Mammary epithelial cell (primary cell): ENCODE measurements around the gene EPHB6.

Experiments used
- EZH2 ChIP-seq: IDR thresholded peaks from 2 replicates; pipeline ENCODE4 v1.6.1; 2012; ENCODE audit warnings: low read length, inconsistent platforms, borderline replicate concordance
- TF ChIP-seq, protein P1 (sequence below), 2 donors: IDR thresholded peaks in 1 of 2; conservative IDR thresholded peaks in 1 of 2; 2 replicates each; pipeline ENCODE4 v1.5.1; 2011 to 2012; ENCODE audit warnings: inconsistent platforms in 2 of 2, low read length in 2 of 2, mild to moderate bottlenecking in 2 of 2, control low read depth in 1 of 2, low read depth in 1 of 2; ENCODE audit not compliant: insufficient read depth in 1 of 2; ENCODE audit errors: extremely low read depth in 1 of 2

DNA sequence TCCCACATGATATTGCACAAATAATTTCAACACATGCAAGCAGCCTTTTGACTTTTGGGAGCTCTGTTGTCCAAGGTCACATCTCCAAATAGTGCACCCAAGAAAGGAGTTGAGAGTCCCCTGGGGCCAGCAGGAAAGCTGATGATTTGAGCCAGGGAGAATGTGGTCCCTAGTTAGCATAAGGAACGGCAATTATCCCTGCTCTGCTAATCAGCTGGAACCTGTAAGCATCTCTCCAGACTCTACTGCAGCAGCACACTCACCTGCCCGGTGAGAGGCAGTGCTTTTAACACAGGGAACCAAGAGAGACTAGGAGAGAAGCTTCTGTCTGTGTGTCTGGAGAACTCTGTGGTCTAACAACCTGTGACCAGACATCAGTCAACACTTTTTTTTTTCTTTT lies 61.6 kb downstream of the EPHB6 start:
- TF ChIP-seq, protein P1, sequence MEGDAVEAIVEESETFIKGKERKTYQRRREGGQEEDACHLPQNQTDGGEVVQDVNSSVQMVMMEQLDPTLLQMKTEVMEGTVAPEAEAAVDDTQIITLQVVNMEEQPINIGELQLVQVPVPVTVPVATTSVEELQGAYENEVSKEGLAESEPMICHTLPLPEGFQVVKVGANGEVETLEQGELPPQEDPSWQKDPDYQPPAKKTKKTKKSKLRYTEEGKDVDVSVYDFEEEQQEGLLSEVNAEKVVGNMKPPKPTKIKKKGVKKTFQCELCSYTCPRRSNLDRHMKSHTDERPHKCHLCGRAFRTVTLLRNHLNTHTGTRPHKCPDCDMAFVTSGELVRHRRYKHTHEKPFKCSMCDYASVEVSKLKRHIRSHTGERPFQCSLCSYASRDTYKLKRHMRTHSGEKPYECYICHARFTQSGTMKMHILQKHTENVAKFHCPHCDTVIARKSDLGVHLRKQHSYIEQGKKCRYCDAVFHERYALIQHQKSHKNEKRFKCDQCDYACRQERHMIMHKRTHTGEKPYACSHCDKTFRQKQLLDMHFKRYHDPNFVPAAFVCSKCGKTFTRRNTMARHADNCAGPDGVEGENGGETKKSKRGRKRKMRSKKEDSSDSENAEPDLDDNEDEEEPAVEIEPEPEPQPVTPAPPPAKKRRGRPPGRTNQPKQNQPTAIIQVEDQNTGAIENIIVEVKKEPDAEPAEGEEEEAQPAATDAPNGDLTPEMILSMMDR (conservative IDR thresholded peaks at IDR 0.05 in 1 of 2, IDR thresholded peaks at IDR 0.05 in 1 of 2; ENCODE audit: extremely low read depth in 1 of 2, insufficient read depth in 1 of 2, low read depth in 1 of 2, low read length in 2 of 2): no peak
- TF ChIP-seq EZH2: no peak
